GM11168 (cell line): ENCODE results near the gene IFT57.

Experiments used
- in situ Hi-C: fragments of 300-500 bp; cut with MboI; formaldehyde crosslinking; loops from one replicate; pipeline ENCODE4 v1.12.0; 2022; ENCODE audit warnings: low sequenced_read_pairs; ENCODE audit not compliant: unreplicated experiment

IFT57 gene

DNA sequence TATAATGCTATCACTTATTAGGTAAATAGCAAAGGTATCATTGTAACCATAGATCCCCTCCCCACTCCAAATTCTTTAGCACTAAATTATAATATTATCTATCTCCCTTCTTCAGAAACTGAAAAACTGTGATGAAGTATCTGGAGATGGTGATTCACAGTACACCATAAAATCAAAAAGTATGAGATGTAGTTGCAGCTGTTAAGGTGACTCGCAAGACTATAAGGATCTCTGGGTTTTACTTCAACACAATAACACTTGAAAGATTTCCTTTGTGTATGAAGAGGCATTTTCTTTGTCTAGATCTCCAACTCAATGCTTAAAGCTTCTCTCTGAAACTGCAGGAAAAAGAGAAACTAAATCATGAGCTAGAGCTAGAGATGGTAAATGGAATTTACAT is 46.9 kb downstream of the IFT57 start:
- in situ Hi-C loops, result no loop called here

DNA sequence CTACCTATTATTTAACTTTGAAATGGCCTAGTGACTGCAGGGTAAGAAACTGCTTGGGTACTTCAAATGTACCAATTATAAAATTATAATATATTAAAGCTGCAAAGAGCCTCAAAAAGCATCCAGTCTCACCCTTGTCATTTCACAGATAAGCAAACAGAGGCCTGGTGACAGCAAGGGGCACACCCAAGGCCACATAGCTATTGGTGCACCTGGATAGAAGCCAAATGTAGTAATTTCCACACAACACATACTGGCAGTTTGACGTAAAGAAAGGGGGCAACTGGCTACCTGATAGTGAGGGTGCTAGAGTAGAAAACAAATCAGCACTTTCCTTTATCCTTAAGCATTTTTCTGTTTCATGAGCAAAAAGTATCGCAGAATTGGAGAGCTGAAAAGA is 51.1 kb downstream of the IFT57 start:
- in situ Hi-C loops, result no loop called here

DNA sequence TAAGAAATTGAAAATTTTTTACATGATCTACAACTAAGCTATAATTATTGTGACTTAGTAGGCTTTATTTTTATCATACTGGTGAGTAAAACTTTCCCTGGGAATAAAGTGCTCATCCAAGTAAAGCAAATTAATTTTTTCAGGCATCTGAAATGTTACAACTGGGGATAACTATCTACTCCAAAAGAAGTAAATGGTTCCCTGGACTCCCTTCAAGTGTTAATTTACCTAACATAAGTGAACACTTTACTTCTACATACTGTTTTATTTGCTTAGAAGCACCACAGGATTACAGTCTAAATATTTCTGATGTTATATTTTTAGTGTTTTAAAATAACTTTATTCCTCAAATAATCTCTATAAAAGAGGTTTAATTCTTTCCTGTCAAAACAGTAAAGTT is 57.8 kb downstream of the IFT57 start:
- in situ Hi-C loops, result no loop called here

DNA sequence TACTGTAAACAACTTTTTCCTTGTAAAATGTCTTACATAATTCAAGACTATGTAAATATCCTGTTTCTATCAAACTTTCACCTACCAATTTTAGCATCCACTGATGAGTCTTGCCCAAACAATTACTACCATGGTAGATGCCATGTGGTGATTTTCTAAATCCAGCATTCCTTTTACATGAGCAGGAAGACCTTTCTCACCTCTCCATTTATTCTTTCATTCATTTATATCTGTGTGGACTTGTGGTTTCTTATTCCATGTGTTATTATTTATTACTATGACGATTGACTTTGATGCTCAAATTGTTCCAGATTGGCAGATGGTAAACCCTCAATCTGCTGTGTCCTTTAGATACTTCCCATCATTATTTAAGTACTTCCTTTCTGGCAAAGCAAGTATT is 62.4 kb downstream of the IFT57 start:
- in situ Hi-C loops, result loop anchor here (10.0 kb wide), 2 partner anchors 245 to 905 kb away; no protein-coding TSS in a partner anchor

DNA sequence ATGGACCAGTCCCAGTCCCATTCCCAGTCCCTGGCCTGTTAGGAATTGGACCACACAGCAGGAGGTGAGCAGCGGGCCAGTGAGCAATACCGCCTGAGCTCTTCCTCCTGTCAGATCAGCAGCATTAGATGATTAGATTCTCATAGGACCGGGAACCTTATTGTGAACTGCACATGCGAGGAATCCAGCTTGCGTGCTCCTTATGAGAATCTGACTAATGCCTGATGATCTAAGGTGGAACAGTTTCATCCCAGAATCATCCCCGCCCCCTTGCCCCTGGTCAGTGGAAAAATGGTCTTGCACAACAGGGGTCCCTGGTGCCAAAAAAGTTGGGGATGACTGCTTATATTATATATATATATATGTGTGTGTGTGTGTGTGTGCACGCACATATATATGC is 63.1 kb downstream of the IFT57 start:
- in situ Hi-C loops, result loop anchor here (10.0 kb wide), 2 partner anchors 246 to 904 kb away; no protein-coding TSS in a partner anchor

DNA sequence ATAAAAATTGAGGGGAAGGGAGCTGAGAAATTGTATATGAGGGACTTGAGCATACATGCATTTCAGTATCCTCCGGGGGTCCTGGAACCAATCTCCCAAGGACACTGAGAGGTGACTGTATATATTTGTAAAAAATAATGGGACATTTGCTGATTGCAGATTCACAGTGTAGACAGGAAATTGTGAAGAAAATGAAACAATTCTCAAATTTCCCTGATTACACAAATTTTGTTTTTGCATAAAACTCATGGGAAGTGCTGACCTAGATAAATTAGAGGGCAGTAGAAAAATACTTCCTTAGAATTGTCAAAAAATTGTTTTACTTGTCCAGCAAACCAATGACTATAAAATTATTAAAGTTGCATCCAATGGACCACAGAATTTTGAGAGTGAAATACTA is 64.0 kb downstream of the IFT57 start:
- in situ Hi-C loops, result loop anchor here (10.0 kb wide), 2 partner anchors 247 to 903 kb away; no protein-coding TSS in a partner anchor

DNA sequence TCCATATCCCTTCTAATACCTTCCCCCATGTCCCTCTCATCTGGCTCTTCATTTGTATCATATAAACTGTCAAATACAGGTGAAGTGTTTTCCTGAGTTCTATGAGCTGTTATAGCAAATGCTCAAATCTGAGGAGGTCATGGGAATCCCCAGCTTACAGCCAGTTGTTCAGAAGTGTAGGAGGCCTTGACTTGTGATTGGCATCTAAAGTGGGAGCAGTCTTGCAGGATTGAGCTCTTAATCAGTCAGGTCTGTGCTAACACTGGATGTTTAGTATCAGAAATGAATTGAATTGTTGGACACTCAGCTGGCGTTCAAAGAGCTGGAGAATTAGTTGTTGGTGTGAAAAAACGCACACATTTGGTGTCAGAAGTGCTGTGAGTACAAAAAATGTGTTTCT is 65.0 kb downstream of the IFT57 start:
- in situ Hi-C loops, result loop anchor here (10.0 kb wide), 2 partner anchors 248 to 902 kb away; no protein-coding TSS in a partner anchor

DNA sequence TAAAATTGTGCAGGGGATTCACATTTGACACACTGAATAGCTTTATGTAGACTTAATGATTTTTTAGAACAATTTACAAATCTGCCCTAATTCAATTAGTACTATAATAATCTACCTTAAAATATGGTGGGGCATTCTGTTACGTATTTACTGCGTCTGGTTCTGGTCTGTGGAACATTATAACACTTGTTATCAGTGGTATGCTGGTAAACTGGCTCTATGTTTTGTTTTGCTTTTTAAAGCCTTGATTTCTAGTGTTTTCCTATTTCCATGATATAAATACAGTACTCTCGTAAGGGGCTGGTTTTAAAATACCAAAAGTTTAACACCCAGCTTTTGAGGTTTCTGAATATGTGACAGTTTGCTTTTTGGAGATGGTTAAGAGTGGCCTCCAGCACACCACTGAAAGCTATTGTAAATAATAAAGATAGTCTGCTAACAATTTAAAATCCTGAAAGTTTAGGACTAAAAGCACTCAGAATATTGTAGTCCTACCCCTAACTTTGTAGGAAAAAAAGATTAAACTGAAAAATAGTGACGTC is 65.8 kb downstream of the IFT57 start:
- in situ Hi-C loops, result loop anchor here (10.0 kb wide), 2 partner anchors 248 to 902 kb away; no protein-coding TSS in a partner anchor

DNA sequence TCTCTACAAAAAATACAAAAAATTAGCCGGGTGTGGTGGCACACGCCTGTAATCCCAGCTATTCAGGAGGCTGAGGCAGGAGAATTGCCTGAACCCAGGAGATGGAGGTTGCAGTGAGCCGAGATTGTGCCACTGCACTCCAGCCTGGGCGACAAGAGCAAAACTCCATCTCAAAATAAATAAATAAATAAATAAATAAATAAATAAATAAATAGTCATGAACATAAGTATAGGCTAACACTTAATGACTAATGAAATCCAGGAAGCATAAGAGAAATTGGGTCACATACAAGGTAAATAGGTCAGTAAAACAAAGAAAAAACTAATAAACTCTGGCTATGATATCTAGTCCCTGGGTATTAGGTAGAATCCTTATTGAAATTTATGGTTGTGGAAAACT is 66.6 kb downstream of the IFT57 start:
- in situ Hi-C loops, result loop anchor here (10.0 kb wide), 2 partner anchors 249 to 901 kb away; no protein-coding TSS in a partner anchor

DNA sequence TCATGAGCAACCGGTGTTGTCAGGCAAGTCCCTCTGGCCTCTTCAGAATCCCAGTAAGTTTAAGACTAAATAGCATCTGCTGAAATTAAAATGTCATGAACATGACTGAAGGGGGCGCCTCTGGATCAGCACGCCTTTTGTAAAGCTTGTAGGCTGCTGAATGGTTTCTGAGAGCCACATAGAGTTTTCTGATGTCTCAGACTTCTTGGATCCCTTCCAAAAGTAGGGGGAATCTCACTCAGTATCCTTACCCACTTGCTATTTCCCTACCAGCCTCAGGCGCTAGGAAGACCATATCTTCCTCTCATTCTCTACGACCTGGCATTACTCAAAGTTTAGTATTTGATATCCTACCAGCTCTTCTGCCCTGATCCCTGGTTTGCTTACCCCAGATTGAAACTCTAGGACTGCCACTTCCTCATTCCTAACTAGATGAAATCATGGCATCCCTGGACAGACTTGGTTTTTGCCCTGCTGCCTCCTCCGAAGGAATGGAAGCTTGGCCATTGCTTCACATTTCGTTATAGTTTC is 68.7 kb downstream of the IFT57 start:
- in situ Hi-C loops, result loop anchor here (10.0 kb wide), 2 partner anchors 251 to 899 kb away; no protein-coding TSS in a partner anchor

DNA sequence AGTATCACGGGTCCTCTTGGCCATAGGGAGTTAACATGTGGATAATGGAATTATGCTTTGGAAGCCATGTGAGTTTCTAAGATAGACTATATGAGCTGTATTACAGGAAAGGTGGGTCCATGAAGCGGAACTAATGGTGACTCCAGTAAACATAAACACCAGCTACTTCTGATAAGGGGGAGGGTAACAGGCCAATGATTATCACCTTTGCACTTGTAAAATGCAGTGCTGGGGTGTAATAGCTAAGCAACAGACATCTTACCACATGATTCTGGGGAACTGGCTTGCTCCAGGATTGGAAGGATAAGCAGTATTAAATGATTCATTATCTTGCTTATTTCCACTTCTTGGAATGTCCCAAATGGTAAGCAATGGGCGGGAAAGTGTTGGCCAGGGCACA is 70.0 kb downstream of the IFT57 start:
- in situ Hi-C loops, result loop anchor here (10.0 kb wide), 2 partner anchors 253 to 897 kb away; no protein-coding TSS in a partner anchor

DNA sequence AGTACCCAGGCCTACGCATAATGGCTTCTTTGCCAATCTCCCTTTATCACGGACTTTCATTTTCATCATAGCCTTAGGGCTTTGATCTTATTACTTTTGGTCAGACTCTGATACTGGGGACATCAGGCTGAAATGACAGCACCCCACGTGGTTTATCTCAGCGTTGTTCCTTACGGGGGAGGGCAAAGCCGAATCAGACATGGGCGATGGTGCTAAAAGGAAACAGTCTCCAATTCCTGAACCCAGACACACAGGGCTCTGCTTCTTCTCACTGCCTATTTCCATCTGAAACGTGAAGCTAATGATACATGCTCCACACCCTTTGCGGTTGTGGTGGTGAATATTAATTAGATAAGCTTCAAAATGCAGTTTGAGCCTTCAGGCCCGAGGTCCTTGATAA is 72.0 kb downstream of the IFT57 start:
- in situ Hi-C loops, result loop anchor here (10.0 kb wide), 2 partner anchors 255 to 895 kb away; no protein-coding TSS in a partner anchor

DNA sequence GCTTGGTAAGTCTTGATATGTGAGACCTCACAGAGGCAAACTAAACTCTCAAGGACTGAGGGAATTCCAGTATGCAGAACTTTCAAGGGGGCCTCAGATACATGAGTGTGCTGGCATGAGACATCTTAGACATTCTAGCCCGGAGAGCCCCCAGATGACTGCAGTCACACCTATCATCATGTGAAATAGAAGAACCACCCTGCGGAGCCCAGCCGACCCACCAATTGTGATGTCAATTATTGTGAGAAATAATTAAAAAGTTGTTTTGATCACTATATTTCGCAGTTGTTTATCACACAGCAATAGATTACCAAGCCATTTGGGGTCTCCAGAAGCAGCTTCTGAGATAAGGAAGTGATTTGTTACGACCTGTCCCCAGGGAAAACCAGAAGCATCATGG is 76.1 kb downstream of the IFT57 start:
- in situ Hi-C loops, result loop anchor here (10.0 kb wide), 1 partner anchor 329 kb away; no protein-coding TSS in a partner anchor

DNA sequence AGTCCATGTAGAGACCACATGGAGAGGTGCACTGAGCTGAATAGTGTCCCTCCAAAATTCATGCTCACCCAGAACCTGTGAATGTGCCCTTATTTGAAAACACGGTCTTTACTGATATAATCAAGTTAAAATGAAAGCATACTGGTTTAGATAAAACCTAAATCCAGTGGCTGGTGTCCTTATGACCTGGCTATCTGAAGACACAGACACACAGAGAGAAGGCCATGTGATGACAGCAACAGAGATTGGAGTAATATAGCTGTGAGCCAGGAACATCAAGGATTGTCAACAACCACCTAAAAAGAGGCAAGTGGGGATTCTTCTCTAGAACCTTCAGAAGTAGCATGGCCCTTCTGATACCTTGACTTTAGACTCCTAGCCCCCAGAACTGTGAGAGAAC is 76.6 kb downstream of the IFT57 start:
- in situ Hi-C loops, result loop anchor here (10.0 kb wide), 1 partner anchor 329 kb away; no protein-coding TSS in a partner anchor

DNA sequence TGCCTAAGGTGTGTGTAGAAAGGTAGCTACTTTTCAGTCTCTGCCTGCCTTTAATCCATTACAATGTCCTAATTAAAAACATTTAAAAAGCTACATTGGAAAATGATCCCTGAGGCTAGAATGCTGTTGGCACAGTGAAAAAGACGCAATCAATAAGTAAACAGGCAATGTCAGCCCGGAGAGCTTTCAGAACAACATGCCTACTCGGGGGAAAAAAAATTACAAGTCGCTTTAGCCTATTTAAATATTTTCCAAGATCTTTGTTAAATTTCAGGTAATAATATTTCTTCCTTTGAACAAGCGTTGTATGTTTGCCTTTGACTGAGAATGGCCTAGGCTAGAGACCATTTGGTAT is 84.8 kb downstream of the IFT57 start:
- in situ Hi-C loops, result no loop called here

DNA sequence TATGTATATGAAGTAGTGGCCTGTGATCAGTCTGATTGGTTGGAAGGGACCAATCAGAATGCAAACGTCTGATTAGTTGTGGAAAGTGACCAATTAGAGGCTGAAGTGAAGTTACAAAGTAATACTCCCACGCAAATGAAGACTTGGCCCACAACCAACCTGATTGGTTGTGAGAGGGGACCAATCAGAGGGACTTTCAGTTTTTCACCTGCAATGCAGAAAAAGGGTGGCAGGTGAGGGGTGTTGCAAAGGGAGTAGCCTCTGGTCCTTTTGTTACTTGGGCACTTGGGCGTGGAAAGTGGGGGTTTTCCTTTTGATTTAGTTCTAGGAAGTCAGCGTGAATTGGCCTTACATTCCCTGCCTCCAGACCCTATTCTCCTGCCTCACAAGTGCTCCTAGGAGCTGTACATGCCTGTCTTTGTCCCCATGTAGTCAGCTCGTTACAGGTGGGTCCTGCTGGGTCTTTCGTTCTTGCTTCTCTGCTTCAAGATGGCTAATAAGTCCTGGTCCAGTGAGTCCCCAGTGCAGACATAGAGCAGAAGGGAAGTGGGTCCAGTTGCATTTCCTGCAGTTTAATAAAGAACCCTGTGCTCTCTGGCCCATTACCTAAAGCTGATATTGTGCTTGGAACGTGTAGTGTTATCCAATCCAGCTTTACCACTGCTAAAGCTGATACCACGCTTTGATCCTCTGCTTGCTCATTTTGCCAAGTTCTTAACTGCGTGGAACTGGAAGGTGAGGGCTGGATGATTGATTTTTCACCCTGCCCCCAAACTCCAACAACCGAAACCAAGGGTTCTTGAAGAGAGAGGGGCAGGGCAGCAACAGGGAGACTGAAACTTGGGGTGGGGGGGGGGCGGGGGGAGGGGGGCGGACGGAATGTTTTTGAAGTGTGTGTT is 85.4 kb downstream of the IFT57 start:
- in situ Hi-C loops, result no loop called here

DNA sequence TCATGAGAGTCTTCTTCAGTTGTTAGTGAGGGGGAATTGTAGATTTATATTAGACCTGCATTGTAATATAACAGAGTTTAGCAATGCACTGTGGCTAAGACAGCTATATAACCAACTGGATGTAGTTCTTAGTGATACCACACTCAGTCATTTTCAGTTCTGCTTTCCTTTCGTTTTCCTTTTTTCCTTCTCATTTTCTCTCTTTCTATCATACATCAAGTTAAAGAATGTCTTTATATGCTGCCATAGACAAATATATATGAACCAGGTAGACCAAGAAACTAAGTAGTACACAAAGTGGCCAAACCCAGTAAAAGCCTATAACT is 87.7 kb downstream of the IFT57 start:
- in situ Hi-C loops, result no loop called here

DNA sequence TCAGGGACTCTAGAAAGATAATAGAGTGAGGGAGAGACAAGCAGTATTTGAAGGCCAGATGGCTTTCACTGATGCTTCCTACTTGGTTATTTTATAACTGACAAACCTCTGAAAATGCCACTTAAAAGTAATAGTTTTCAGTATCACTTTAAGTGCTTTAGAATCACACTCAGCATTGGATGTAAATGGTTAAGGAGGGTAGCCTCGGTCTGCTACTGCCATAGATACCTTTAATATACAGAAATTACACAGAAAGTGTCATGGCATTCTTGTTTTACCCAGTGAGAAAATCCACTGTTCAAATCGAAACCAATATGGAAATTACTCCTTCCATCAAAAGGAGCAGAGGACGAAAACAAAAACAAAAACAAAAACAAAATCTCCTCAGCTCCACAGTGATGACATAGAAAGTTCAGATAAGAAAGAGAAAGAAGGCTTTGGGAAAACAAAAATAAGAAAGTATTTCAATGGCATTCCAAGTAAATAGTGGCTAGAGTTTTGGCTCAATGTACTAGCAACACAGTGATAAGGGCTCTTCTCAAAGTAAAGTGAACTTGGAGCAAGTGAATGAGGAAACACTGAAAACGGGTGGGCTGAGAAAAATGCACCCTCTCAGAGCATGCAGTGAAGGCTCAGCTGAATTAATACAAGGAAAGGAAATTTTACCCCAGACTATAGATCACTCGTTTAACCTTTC is 88.2 kb downstream of the IFT57 start:
- in situ Hi-C loops, result no loop called here

DNA sequence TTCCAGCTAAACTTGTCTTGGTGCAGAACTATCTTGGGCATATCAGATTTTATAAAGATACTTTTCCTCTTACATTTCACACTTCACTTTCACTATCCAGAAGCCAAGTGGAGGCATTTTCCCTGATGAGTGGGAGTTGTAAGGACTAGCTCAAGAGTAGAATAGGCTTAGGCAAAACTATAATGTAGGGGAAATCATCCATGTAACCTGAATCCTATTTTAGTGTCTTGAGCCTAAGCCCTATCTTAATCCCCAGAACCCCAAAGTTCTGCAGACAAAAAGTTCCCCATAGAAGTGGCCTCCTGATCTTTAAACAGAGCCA is 89.2 kb downstream of the IFT57 start:
- in situ Hi-C loops, result no loop called here

DNA sequence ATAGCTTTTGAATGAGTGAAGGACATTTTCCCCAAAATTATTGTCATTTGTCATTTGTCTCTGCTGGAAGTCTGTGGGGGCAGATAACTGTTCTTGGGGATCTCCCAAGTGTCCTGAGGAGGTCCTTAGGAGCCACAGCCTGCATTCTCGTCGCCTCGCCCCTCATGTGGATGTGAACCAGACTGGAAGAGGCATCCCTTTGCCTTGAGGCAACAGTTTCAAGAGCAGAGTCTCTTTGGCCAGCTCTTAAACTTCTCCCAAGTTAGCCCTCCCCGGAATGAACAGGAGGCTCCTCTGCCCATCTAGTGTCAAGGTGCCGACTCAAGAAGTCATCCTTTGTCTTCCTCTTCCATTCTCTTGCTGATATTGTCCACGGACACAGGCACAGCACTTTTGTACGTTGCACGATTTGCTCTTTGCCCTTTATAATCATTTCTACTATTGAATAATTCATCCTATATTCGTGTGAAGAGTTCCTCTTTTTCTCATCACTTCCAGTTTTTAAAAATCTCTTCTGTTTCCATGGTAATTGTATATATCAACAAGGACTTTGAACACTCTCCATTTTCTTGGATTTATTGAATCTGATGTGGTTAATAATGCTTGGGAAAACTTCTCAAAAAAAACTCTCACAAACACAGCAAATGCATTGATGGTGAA is 90.6 kb downstream of the IFT57 start:
- in situ Hi-C loops, result no loop called here
